GDM1 (cell line): ENCODE measurements around the gene RCCD1.
"Not testable (repeated sequence)": the region's sequence is repeated elsewhere in the genome, so short reads cannot be mapped to it uniquely, and the experiment has no call there.

Experiments used
- DNase-seq: peaks from one replicate; lab custom pipeline; 2025; lab: John Stamatoyannopoulos, UW

Gene RCCD1

DNA sequence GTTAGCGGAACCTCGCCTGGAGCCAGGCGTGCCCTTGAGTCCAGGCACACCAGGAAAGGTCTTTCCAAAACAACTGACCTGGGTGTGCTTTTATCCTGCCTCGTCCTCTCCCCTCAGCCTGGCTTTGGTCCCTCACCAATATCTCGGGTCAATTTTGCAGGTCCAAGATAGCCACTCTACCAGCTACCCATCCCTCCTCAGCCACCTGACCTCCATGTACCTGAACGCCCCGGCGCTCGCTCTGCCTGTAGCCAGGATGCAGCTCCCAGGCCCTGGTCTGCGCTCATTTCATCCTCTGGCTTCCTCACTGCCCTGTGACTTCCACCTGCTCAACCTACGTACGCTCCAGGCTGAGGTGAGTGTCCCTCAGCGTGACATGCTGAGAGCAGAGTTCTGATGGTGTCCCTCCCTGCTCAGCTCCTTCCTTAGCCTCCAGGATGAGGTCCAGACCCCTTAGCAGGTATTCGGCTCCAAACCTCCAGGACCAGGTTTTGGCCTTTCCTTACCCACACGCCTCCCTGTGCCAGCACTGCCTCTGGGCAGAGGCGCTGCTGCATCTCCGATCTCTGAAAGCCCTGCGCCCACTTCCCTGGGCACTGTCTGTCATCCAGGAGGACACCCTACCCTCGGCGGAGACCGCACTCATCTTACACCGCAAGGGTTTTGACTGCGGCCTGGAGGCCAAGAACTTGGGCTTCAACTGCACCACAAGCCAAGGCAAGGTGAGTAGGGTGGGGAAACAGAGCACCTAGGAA, 36.5 kb upstream of the RCCD1 start:
- no peak for DNase-seq

DNA sequence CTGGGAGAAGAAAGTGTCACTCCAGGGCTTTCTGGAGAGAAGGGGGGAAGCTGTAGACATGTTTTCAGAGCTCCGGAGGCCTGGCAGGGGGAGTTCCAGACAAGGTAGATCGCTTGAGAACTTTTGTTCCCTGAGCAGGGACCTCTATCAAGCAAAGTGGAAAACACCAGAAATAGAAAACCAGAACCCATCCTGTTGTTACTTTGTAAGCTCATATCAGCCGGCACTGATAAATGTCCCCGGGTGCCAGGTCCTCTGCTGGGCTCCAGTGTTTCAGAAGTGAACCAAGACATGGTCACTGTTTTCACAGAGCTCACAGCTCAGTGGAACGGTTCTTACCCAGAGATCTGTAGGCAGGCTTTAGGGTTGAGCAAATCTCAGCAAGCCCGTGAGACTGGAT, 35.8 kb upstream of the RCCD1 start:
- DNase-seq, result no peak

DNA sequence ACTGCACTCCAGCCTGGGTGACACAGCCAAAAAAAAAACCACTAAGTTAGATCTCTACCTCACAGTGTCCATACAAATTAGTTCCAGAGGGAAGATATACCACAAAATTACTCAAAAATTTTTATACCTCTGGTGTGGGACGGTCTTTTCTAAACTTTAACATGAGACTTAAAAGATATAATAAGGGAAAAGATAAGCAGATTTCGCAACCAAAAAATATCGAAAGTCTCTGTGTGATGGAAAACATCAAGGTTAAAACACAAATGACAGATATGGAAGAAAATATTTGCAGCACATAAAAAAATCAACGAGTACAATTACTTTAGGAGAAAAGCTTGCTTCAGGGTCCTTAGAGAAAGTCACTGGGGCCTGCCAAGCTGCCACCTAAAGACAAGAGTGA, 32.8 kb upstream of the RCCD1 start:
- DNase-seq, result no peak

DNA sequence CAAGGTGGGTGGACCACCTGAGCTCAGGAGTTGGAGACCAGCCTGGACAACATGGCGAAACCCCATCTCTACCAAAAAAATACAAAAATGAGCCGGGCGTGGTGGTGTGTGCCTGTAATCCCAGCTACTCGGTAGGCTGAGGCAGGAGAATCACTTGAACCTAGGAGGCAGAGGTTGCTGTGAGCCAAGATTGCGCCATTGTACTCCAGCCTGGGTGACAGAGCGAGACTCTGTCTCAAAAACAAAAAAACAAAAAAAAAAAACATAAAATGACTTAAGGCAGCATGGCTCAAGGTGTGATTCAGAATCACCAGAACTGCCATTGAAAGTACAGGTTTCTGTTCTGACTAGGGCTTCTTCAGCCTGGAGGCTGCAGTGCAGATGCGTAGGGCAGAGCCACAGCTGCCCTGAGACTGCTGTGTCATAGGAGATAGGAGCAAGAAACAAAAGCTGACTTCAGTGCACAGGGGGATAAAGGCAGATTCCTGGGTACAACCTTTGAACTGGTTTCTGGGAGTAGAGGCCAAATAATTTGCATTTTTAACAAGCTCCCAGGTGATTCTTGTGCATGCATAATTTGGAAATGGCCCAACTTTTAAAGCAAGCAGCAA, 31.9 kb upstream of the RCCD1 start:
- not testable (repeated sequence) for DNase-seq

DNA sequence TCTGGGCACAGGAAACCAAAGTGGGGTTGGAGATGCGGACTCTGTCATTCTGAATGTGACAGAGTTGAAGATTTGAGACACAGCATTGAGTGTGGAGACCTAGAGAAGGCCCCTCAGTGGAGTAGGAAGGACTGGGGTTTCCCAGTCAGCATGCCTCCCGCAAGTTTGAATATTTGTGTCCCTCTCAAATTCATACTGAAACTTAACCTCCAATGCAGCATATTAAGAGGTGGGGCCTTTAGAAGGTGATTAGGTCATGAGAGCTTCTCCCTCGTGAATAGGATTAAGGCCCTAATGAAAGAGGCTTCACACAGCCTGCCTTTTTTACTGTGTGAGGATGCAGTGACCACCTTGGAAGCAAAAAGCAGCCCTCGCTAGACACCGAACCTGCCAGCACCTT, 30.3 kb upstream of the RCCD1 start:
- no peak for DNase-seq

DNA sequence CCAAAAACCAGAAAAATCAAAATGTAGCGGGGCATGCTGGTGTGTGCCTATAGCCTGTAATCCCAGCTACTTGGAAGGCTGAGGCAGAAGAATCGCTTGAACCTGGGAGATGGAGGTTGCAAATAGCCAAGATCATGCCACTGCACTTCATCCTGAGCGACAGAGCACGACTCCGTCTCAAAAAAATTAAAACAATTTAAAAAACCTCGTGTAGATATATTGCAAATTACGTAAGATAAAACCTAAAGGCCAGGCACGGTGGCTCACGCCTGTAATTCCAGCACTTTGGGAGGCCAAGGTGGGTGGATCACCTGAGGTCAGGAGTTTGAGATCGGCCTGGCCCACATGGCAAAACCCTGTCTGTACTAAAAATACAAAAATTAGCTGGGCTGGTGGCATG, 27.9 kb upstream of the RCCD1 start:
- DNase-seq, result not testable (repeated sequence)

DNA sequence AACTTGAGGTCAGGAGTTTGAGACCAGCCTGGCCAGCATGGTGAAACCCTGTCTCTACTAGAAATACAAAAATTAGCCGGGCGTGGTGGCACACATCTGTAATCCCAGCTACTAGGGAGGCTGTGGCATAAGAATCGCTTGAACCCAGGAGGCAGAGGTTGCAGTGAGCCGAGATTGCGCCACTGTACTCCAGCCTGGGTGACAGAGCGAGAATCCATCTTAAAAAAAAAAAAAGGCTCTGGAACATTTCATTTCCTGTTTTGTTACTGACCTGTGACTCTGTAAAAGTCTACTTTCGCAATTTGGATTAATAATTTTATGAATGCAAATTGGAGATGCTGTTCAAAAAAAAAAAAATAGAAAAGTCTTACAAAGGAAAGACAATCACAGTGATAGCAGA, 26.6 kb upstream of the RCCD1 start:
- not testable (repeated sequence) for DNase-seq

DNA sequence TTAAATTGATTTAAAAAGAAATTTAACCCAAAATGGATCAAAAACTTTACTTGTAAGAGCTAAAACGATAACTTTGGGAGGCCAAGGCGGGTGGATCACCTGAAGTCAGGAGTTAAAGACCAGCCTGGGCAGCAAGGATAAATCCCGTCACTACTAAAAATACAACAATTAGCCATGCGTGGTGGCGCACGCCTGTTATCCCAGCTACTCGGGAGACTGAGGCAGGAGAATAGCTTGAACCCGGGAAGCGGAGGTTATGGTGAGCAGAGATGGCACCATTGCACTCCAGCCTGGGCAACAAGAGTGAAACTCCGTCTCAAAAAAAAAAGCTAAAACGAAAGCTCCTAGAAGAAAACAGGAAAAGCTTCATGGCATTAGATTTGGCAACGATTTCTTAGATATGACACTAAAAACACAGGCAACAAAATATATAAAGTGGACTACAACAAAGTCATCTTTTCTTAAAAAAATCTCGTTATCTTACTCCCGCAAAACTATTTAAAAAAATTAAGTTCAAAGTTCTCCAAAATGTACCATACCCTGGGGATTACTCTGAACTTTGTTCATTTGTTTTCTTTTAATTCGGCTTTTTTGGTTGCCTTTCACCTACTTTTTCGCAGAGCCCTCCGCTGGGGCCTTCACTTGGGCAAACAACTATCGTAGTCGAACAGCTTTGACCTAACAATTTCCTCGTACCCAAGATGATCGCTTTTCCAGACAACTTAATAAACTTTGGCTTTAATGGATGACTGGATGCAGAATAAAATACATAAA, 25.3 kb upstream of the RCCD1 start:
- no peak for DNase-seq

DNA sequence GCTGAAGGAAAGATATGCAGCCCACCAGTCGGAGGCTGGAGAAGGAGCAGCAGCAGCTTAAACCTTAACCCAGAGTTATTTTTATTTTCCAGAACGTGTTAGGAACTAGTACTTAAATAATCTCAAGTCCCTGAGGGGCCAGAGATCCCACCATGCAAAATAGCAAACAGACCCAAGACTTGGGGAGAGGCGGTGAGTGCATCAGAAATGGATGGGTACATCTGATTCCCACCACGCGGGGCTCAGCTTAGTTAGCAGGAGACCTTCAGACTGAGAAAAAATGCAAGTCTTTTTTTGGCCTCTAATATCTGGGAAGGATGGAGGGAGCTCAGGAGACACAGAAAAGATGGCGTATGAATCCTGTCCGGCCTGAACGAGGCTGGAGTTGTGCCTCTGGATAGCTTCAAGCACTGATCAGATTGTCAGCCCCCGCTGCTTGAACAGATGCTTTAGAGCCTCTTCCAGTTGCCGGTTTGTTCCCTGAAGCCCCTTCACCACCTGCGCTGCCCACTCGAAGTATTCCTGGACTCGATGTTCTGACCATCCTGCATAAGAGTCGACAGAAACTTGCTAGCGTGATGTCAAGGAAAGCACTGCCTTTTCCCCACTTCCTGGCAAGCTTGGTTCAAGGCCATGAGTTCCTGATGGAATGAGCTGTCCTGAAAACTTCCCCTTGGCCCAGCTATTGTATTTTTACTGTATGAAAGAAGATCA, 23.7 kb upstream of the RCCD1 start:
- no peak for DNase-seq

DNA sequence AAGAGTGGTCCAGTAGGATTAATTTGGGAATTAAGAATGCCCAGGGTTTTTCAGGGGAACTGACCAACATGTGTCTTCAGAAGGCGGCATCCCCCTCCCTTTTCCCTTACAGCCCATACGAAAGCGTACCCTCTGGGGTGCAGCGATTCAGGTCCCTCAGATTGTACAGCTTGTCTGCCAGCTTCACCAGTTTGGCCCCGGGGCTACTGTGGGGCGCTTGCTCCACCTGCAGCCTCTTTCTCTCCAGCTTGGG, 23.2 kb upstream of the RCCD1 start:
- no peak for DNase-seq

DNA sequence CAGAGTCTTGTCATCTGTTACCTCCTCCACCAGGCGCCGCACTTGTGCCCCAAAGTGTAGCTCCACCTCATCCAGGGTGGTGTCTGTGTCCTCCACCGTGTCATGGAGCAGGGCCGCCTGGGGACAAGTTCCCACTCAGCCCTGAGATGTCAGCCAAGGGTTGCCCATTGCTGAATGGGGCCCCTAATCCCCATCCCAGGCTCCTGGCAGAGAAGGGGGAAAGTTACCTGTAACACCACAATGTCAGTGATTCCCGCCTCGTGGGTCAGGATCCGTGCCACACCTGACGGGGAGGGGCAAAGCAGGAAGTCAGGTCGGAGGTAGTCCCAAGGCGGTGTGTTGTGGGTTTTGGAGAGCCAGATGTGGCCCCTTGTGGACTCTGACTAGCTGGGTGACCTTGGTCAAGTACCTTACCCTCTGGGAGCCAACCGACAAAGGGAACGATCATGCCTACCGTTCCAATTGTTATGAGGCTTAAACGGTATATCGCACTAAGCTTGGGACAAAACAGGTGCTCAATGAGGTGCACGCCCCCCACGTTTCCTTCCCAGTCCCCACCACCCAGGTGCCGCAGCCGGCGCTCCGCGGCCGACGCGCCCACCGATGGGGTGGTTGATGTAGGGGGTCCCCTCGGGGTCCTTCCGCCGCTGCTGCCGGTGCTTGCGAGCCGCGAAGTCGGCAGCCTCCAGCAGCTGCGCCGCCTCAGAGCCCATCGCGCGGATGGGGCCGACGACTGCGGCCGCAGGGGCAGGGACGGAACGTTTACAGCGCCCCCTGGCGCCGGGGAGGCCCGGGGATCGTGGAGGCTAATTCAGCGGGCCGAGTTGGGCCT, 22.6 kb upstream of the RCCD1 start, which contains the start of gene HDDC3:
HDDC3 (minus strand) TSS at position 722 of the 832 bp plus-strand sequence; CDS start at position 713, 9 bp downstream.
- peak; percentile 79 for DNase-seq

DNA sequence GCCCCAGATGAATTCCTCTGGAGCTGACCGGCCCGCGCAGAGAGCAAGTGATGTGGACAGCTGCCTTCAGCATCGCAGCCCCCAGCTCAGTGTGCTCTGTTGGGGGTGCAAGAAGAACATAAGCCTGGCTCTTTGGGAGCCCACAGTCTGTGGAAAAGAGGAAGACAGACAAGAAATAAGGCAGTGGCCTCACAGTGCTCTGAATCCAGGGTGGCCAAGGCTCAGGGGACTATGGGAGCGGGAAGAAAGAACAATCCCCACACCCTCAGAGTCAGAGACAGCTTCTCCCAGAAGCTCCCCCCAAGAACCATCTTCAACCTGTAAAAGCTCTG, 22.1 kb upstream of the RCCD1 start:
- DNase-seq, result no peak

DNA sequence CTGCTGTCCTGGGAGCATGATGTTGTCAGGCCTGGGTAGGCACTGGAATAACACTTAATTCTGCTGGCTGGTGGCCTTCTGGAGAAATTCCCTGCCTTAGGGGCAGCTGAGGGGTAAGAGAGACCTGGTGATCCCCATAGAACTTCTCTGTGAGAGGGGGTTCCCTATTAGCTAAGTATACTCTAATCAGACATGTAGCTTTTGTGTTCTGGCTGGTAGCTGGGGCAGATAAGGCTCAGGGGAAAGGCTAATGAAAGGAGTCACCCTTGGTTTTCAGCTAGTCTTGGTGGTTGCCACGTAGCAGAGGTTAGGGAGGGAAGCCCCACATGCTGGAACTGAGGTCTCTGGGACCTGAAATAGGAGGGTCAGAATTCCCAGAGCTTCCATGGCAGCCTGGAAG, 21.4 kb upstream of the RCCD1 start:
- no peak for DNase-seq

DNA sequence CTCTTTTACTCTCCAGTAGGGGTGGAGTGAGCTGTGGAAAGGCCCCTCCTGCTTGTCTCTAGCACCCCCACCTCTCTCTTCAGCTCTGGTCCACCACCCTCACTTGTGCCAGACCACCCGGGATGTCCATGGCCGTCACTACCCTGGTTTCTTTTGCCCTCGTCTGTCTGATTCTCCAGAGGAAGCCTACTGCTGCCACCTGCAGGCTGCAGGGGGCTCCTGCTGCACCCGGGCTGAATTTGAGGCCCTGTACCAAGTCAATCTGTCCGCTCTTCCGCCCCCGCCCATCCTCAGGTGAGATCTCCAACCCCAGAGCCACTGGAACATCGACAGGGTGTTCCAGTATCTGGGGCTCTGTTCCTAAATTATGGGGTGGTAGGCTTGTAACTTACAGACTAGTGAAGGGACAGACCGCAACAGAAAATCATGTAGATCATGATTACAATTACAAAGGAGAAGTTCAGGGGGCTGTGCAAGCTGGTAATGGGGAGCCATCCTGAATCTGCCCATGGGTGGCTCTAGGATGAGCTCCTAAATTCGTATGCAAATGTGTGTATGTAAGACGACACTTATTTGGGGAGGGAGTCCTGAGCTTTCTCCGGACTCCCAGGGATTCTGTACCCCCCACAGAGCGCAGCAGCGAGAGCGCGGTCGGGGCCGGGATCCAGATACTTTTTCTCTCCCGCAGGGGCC, 20.3 kb upstream of the RCCD1 start:
- DNase-seq, result peak; percentile 67

DNA sequence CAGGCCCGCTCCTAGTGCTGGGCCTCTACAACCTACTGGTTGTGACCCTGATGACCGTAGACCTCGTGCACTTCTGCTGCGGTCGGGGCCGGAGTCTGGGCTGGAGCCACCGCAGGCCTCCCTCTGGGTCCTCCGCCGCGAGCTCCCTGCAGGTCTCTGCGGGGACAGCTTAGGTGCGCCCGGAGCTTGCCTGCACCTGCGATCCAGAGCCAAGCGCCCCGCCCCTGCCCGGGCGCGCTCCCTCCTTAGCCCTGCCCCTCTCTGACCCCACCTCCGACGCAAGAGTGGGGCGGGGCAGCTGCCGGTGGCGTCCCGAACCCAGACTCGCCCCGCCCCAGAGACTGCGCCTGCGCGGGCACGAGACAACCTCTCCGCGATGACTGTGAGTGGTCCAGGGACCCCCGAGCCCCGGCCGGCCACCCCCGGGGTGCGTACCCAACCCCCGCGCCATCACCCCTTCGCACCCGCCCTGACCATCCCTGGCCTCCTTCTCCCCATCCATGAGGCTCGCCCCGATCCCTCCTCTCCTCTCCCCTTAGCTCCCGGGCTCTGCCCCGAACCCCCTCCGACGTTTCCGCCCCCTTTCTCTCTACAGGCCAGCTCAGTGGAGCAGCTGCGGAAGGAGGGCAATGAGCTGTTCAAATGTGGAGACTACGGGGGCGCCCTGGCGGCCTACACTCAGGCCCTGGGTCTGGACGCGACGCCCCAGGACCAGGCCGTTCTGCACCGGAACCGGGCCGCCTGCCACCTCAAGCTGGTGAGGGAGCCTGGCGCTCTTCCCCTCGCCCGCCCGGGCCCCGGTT, 19.5 kb upstream of the RCCD1 start, which contains the start of gene UNC45A:
UNC45A (plus strand) TSS at position 337 of the 803 bp plus-strand sequence; CDS start at position 377, 40 bp downstream.
- DNase-seq, result peak; percentile 77

DNA sequence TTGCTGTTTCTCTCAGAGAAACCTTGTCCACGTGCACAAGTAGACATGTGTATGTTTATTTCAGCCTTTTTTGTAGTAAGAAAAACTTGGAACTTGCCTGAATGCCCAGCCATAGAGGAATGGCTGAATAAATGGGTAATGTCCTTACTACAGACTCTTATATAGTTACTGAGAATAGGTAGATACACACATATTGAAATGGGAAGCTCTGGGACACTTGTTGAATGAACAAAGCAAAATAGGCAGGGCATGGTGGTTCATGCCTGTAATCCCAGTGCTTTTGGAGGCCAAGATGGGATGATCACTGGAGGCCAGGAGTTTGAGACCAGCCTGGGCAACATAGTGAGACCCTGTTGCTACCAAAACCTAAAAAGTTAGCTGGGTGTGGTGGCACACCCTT, 17.9 kb upstream of the RCCD1 start:
- DNase-seq, result no peak

DNA sequence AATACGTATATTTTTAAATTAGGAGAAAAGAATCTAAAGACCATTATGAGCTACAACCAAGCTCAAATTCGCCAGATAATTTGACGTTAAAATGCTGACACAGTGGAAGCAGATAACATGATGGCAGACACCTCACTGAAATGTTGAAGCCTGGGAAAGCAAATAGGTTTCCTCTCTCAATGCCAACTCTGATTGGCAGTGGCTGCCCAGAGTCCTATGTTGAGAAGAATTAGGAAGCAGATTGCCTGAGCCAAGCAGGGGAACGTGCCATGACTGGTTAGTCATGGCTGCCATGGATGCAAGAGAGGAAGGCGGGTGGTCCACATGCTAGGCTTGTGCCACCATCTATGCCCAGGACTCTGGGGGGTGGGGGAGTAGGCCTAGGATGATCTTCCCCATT, 16.4 kb upstream of the RCCD1 start:
- DNase-seq, result no peak

DNA sequence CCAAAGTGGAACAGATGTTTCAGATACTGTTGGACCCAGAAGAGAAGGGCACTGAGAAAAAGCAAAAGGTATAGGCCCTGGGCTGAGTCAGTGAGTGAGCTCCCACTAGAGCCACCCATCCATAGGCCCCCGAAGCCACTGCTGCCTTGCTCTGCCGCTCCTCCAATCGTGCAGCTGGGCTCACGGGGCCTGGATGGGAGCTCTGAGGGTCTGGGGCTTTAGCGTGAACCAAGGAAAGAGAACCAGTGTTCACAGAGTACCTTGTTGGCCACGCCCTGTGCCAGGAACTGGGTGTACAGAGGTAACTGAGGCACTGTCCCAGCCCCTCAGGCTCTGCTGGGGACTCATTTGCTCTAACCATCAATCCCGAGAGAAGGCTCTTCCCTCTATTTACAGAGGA, 14.9 kb upstream of the RCCD1 start:
- DNase-seq, result no peak

DNA sequence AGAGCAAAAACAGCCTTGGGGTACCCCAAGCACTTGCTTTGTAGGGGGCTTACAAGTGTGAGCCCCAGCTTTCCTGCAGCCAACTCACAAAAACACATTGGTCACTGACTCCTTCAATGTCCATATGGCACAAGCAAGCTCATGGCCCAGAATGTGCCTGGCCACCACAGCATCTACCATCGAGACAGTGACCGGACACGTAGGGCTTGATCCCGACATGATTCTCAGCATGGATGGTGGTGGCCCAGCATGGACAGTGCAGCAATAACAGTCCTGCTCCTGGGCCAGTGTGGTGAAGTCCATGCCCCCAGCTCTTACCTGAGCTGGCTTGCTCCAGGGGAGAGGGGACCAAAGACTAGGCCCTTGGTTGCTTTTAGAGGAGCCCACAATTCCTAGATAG, 13.6 kb upstream of the RCCD1 start:
- DNase-seq, result no peak

DNA sequence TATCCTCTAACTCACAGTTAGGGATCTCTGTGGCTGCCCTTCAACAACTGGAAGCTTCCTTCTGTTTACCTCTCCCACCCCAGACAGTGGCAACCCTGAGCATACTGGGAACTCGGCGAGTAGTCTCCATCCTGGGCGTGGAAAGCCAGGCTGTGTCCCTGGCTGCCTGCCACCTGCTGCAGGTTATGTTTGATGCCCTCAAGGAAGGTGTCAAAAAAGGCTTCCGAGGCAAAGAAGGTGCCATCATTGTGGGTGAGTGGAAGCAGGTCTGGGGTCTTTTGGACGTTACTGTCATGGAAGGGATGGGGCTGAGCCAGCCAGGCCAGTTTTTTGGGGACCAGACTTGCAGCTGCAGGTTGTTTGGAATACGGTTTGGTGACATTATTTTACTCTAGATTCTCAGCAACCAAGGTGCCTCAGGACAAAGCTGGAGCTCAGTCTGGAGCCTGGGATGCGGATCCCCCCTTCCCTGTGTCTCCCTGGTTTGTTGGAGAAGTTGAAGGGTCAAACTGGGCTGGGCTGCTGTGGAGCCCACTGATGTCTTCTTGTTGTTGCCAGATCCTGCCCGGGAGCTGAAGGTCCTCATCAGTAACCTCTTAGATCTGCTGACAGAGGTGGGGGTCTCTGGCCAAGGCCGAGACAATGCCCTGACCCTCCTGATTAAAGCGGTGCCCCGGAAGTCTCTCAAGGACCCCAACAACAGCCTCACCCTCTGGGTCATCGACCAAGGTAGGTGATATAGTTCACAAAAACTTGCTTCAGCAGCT, 12.1 kb upstream of the RCCD1 start:
- DNase-seq, result no peak
